NCI-H1092 treated with DMSO at 0.1 percent for 48 hours (cell line): ENCODE results near the gene HOXA3.

Experiments used
- DNase-seq: peaks from one replicate; lab custom pipeline; 2025; lab: John Stamatoyannopoulos, UW

HOXA3 gene

DNA sequence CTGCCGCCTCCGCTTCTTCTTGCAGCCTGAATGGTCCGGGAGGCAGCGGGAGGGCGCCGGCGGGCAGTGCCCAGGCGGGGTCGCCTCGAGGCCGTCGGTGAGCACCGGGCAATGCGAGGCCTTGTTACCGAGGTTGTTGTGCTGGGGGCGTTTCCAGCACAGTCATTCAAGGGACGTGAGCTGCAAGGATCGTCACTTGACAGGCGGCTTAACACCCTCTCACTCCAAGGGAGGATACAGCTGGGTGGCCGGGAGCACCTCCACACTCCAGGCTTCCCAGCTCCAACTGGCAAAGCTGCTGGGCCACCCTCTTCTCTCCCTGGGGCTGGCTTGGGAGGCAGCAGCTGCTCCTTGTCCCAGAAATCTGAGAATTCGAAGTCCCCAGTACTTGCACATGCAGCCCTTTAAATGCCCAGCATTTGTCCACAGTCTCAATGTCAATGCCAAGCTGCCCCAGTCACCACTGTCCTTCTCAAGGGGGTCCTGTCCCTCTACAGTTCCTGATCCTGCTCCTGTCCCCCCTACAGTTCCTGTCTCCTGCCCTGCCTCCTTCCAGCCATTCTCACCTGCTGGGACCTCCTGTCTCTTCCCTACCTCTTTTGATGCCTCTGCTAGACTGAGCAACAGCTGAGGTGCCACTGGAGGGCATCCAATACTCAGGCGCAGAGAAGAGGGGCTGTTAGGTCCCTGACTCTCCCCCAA, 37.1 kb upstream of the HOXA3 start:
- no peak for DNase-seq

DNA sequence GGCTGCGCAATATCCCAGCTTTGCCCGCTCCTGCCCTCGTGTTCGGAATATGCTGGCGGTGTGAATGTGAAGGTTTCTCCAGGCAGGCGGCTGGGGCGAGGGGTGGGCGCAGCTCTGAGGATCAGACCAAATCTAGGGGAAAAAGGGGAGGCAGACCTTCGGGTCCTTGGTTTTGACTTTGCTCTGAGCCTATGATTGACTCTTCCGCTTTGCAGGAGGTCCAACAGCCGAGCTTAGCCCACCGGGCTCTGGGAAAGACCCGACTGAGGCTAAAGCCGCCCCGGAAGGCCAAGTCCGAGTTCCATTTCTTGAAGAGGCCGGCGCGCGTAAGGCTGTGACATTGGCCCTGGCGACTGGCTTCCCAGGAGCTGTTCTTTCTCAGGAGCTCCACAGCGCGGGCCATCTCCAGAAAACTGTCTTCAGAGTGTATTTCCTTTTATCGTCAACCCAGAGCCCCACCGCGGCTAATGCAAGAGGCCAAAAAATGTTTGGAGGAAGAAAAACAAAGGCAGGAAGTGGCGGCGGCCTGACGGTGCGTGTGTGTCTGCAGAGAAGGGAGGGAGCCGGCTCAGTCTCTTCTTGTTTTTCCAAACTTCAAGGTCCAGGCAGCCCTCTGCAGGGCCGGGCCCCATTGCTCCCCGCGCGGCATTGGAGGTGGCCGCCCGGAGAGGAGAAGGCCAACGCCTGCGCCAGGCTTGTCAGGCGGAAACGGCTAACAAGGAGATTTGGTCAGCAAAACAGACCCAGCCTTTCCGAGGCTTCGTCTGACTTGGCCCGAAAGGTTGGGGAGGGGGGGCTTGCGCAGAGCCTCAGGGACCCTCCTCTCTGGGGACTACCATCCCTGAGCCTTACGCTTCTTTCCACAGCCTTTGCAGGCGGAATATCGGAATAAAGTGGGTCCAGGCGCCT, 36.3 kb upstream of the HOXA3 start:
- no peak for DNase-seq

DNA sequence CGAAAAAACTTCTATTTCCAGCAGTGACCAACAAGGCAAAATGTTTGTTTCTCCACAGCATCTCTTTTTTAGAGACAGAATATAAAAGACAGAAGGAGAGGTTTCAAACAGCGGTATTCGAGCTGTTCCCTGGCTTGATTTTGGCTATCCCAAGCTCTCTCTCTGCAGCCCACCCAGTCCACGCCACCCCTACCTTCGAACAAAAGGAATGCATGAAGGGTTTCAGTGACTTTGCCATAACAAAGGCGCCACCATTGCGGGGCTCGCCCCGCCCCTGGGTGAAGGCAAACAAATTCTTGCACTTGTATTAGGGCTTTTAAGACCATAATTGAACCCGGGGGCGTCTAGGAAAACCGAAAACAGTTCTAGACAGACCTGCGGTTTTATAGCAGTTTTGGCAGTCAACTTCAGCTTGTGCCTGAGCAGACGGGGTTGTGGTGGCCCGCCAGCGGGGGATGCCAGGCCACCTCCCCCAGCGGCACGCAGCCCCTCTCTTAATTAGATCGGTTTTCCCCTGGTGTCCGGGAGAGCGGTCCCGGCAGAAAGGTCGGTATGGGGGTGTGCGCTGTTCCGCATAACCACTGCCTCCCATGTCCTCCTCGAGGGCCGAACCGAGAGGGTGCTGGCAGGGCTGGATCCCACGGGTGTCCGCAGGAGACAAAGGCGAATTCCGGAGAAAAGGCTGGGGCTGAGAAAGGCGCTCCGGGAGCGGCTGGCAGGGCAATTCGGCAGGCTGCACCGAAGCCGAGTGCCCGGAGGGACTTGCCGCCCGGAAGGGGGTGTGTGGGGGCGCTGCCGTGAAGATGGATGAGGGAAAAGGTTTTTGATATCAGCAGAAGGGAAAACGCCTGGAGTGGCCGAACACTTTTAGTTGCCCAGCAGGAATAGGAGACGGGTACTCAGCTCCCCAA, 35.3 kb upstream of the HOXA3 start:
- DNase-seq, result no peak

DNA sequence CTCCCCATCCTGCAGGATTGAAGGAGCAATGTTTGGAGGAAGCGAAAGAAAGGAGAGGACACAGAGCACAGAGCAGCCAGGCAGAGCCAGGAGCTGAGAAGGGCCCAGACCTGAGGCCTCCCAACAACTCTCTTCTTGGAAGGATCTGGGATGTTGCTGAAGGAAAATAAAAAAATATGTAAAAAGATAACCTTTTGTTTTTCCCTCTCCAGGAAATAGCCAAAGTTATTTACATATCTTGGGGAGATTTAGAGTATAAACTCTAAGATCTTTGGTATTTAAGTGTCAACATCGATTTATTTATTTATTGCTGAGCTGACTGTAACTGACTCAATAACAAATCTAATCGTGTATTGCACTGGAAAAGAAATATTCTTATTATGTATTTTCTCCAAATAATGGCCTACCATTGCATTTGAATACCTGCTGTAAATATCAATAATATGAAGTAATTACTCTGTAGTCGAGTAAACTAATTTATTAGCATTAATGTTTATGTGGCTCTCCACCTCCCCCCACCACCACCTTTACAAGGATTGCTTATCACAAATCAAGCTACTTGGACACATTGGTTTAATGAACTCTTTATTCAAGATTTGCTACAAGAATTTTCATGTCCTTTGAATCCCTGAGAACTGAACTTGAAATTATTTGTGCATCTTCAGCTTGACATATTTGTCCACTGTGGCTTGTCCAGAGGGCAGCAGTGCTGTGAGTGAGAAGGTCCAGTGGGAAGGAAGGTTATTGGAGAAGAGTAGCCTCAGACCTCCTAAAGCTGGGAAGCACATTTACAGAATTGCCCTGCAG, 34.5 kb upstream of the HOXA3 start:
- no peak for DNase-seq

DNA sequence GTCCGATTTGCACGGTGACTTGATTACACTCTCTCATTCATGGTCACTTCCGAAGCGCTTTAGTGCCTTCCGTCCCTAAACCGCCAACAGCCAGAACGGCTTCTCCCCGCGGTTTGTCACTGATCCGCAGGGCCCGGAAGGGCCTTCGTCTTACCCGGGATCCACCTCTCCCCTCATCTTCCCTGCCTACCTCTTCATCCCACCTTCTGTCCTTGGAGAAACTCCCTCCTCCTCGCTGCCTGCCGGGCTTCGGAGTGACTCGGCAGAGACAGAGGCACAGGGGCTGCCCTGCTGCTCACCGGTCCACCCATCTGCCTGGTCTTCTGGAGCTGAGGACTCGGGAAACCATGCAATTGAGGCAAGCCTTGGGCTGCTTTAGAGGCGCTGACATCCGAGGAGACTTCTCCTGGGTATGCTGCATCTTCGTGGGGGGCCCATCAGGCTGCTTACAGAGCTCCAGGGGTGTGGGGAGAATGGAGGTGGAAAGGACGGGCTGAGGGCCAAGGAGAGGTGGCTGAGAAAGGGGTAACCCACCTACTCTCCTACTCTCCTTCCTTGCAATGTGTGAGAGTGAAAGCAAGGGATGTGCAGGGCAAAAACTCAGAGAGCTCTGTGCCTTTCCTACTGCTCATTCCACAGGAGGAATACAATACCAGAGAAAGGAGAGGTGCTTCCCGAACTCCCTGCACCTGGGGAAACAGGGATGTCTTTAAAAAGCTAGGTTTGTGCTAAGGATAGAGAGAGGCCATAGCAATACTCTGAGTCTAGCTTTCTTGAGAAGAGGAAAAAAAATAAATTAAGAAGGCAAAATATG, 33.7 kb upstream of the HOXA3 start:
- DNase-seq, result no peak

DNA sequence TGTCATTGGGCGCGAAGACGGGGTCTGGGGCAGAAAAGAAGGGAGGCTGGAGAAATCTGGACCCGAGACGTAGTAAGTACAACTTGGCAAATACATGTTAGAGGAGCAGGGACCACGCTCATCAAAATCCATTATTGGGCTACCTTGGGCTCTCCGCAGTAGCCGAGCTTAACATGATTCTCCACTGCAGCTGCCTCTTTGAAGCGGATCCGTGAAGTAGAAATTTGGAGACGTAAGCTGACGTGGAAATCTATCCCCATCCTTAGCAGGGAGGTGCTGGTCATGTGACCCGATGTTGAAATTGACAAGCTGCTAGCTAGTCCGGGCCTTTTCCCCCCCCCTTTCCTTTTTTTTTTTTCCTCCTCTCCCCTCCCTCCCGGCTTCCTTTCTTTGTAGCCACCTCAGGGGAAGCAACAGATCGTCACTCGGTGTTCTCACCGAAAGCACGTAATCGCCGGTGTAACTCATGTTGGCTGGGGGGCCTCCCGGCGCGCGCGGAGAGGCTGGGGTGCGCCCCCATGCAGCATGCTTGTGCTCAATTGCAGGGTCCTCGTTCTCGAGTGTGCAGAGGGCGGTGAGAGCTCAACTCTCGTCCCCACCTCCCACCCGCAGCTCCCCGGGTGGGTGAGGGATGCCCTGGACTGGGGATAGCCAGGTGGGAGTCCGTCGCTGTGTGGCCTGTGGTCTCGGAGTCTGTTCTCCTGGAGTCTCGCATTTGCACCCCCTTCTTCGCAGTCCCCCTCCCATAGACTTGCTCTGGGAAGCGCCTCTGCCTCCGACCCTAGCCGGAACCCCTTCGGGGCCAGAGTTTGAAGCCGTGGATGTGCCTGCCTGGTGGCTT, 32.9 kb upstream of the HOXA3 start, which contains the start of gene HOXA11:
Gene HOXA11, minus strand, starts transcription at position 220 of the 841 bp plus-strand sequence. Its CDS starts 88 bp downstream, at position 132.
- no peak for DNase-seq

DNA sequence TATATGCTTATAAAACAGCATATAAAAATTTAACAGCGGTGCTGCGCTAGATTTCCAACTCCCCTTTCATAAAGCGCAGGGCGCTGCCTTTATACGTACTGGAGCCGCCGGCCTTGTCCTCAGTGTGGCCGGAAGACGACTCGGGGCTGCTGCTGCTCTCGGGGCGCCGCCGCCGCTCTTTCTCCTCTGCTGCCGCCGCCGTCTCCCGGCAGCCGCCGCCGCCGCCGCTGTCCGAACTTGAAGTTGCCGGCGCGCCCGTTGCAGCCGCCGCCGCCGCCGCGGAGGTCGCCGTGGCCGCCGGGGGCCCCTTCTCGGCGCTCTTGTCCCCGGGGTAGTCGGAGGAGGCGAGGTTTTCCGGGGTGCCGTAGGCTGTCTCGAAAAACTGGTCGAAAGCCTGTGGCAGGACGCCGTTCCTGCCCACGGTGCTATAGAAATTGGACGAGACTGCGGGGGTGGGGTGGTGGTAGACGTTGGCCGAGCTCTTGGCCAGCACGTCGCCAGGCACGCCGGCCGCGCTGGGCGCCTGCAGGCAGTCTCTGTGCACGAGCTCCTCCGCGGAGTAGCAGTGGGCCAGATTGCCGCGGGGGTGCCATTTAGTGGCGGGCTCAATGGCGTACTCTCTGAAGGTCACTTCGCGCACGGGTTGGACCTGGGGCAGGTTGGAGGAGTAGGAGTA, 32.1 kb upstream of the HOXA3 start:
- DNase-seq, result no peak

DNA sequence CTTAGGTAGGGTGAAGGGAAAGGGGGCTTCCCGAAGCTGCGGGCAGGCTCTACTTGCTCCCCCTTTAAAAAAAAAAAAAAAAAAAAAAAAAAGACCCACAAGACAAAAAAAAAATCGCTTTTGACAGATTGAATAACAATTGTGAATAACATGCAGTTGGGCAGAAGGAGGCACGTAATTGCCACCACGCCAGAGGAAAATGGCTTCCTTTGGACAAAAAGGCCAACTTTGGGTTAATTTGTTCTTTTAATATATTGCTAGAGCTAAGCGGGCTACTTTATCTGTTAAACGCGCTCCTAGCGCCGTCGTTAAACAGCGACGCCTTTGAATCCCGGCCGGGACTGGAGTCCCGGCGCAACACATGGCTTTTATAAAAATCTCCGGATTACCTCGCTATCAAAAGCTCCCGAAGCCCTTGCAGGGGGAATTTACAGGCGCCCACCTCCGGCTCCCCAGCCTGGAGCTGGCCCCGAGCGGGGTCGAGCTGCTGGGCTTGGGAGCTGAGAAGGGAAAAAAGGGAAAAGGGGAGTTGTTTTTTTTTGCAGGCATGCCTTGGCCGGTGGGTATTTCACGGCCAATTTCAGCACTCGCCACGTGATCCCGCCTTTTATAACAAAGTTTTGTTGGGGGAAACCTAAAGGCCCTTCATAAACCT, 31.4 kb upstream of the HOXA3 start:
- no peak for DNase-seq

DNA sequence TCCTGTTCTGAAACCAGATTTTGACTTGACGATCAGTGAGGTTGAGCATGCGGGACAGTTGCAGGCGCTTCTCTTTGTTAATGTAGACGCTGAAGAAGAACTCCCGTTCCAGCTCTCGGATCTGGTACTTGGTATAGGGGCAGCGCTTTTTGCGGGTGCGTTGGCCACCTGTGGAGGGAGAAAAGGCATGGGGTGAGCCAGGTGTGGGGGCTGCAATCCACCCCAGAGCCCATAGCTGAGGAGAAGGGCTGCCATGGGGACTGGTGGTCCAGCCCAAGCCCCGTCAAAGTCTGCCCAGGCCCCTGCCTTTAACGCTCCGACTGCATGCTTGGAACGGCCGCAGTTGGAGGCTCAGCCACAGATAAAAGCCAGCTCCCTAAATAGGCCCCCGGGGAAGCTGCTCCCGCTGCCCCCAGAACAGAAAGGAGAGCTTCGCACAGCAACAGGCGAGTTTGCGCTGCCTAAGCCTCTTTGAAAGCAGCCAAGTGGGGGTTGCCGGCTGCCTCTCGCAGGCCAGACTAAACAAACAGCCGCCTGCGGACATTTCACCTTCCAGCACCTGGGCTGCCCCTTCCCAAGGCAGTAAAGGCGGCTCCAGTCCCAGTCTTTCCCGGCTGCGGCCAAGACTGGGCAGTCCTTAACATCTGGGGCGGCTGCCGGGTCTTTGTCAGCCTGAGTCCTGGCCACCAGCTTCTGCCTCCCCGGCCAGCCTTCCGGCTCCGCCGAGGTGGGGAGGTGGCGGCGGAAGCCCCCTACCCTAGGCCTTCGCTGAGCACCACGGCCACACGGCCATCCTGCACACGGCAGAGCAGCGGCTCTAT, 30.7 kb upstream of the HOXA3 start:
- no peak for DNase-seq

DNA sequence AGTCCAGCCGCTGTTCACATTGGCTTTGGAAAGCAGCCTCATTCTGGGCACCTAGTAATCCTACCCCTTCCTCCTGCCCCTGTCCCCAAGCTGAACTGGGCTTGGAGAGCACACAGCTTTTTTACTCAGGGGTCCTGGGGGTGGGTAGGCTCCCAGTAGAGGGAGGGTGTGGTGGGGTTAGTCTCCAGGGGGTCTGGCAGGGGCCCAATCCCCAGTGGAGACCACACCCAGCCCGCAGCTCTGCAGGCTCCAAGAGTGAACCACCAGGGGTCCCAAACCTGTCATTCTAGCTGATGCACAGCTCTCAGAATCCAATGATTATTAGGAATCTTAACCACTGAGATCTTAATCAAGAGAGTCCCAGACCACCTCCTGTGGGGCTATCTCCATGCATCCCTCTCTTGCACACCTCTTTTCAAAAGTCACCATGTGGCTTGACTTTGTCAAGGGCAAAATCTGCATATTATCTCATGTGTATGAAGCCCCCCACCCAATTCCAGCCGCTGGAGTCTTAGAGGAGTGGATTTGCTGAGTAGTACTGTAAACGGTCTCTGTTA, 30.0 kb upstream of the HOXA3 start:
- DNase-seq, result no peak

DNA sequence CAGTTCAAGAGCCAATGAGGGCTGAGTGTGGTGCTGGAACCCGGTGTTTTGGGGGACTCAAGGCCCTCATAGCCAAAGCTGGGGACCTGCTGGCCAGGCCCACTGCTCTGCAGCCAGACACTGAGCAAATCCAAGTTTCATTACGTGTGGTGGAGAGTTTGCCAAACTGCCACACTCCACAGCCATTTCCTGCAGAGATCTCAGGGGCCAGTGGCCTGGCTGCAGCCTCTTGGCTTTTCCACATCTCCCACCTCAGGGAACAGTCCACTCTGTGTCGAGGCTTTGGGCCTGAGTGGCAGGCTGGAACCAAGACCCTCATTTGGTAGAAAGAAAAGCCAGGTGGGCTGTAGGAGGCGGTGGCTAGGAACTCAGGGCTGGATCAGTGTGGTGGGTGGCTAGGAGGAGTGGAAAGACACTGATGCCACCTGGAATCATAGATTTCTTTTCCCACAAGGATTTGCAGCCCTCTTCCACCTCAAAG, 29.5 kb upstream of the HOXA3 start:
- DNase-seq, result no peak

DNA sequence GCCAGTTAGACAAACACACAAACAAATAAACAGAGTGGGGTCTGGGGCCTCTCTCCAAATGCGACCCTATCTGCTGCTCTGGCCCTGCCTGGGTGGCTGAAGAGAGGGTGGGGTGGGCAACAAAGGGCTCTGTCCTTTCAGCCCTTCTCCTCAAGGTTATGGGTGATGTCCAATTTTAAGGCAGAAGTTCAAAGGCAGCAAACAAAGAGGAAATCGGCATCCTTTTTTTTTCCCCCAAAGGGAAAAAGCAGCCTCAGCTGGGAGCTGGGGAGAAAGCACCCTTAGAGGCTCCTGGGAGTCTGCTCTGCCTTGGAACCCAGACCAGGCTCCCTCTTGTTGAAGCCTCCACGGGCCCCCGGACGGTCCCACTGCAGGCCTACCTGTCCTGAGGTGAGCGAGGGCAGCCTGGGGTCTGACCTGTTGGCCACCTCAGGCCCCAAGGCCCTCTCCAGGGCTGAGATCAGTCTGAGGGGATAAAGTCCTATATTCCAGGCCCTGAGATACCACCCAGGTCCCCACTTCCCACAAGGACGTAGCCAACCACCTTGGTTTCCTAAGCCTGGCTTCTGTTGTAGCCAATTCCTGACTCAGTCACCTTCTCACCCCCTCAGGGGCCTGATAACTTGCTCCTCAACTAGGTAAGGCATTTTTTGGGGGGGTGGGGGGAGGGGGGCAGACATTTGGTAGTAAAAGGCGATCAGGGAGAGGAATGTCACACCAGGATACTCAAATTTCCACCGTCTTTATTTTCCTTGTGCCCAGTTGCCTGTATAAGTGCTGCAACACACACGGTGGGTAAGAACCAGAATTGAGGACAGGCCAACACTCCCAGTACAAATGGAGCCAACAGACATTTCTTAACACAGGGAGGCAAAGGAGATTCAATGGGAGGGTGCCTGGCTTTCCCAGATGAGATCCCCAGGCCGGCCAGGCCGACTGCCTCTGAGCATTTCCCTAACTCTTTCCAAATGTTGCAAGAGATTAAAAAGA, 28.3 kb upstream of the HOXA3 start:
- no peak for DNase-seq

DNA sequence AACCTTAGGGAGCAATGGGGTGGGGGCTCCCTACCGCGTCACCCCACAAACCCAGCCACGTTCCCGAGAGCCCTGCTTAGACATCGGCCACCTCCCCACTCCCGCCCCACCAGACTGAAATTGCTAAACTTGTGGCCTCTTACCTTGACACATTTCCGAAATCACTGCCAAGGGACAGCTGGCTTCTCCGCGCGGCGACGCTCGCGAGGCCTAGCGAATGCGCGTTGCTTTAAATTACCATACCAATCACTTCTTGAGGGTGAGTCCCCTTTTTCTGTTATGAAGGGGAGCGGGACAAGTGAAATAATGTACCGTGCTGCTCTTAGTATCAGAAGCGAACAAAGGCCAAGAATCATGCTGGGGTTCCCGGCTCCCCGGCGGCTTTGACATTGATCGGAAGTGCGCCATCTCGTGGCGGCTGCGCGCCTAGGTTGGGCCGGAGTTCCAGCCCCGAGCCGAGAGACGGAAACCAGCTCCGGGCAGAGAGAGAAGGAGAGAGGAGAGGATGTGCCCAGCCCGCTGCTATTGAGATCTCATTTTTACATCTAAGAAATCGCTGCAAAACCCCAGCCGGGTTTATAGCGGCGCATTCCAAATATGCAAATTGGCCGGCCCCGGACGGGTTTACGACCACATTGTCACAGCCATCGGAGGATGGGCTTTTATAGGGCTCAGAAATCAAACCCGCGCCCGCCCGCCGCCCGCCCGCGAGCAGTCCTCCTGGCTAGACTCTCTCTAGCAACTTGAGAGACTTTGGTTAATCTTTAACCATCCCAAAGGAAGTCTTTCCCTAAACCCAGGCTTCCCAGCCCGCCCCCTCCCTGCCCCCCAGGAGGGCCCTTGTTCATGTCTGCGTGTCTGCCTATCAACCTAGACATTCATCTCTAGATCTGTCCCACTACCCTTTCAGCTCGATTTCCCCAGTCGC, 27.4 kb upstream of the HOXA3 start:
- no peak for DNase-seq

DNA sequence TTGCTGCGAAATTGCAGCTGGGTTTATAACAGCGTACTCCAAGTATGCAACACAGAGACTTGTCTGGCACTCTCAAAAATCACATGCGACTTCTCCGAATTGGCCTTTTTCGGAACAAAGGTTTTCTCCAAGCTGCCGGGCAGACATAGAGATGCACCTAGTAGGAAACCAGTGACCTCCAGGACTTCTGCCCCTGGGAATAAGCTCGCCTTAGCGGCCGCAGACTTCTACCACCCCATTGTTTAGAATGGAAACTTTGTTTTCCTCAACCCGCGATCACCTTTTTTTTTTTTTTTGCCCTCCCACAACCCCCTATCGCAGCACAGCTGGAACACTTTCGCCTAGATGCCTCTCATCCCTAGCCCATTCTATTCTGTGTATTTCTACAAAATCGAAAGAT, 26.6 kb upstream of the HOXA3 start:
- DNase-seq, result no peak

DNA sequence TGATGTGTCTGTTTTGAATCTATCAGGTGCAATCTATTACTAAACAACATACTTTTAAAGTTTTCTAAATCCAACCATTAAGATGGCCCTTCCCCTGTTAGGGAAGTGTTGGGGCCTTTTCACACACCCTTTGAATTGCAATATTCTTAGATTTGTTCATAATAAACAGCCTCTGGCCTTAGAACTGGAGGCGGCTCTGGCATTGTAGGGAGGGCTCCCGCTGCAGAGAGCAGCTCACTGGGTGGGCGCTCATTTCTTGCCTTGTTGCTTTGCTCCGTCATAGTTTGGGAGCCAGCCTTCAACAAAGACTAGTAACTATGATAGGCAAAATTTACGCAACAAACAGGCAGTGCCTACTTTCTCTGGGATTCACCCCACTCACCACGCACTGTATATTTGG, 26.0 kb upstream of the HOXA3 start:
- no peak for DNase-seq
